GM12875 (cell line): Measurements from ENCODE around the gene NUMA1.

Source experiments
- H3K4me3 ChIP-seq: one replicate; pipeline ENCODE4 v1.5.1; 2011; ENCODE audit warnings: low read depth, low read length, control low read depth
- CTCF ChIP-seq: IDR thresholded peaks from 2 replicates; pipeline ENCODE4 v1.5.1; 2011; ENCODE audit warnings: low read depth, mild to moderate bottlenecking, control low read depth, inconsistent platforms, low read length, moderate library complexity, borderline replicate concordance; ENCODE audit not compliant: insufficient read depth

Gene NUMA1

GRCh38 chr11:72037554-72038311 is 42.6 kb downstream of the NUMA1 start:
- H3K4me3 ChIP-seq = no peak overlapping the region
- TF ChIP-seq CTCF = no peak

- H3K4me3 ChIP-seq = no peak overlapping the region
- no peak for TF ChIP-seq CTCF
Observed at GRCh38 chr11:72036687-72037086, 43.7 kb downstream of the NUMA1 start.

GRCh38 chr11:72030472-72031045 is 49.8 kb downstream of the NUMA1 start:
- H3K4me3 ChIP-seq = no peak overlapping the region
- TF ChIP-seq CTCF = no peak

GRCh38 chr11:72026090-72026489 is 54.3 kb downstream of the NUMA1 start:
- H3K4me3 ChIP-seq = no peak overlapping the region
- TF ChIP-seq CTCF = no peak

- no peak overlapping the region for H3K4me3 ChIP-seq
- no peak for TF ChIP-seq CTCF
Observed at GRCh38 chr11:72024069-72024754, 56.1 kb downstream of the NUMA1 start.

- no peak for TF ChIP-seq CTCF
- no peak overlapping the region for H3K4me3 ChIP-seq
Observed at GRCh38 chr11:72023335-72023734, 57.0 kb downstream of the NUMA1 start.
